SK-N-SH treated with all-trans-retinoic acid at 6 μM for 48 hours (cell line): ENCODE measurements around the gene RENBP.

Experiments used
- ATAC-seq: fragments of 200-7000 bp; cut with Tn5 transposase; 3 replicates; pipeline ENCODE4 v1.9.1; 2020; ENCODE audit warnings: mild to moderate bottlenecking, moderate library complexity
- CSRNP3 ChIP-seq: fragments of 250-450 bp; sonication (Bioruptor Pico); IDR thresholded peaks from 2 replicates; pipeline ENCODE4 v1.5.1; 2021; ENCODE audit warnings: mild to moderate bottlenecking, moderate library complexity
- ESRRG ChIP-seq: fragments of 250-450 bp; sonication (Bioruptor Pico); IDR thresholded peaks from 2 replicates; pipeline ENCODE4 v1.6.1; 2021; ENCODE audit warnings: mild to moderate bottlenecking
- GLIS3 ChIP-seq: fragments of 250-450 bp; sonication (Bioruptor Pico); IDR thresholded peaks from 2 replicates; pipeline ENCODE4 v1.5.0; 2020; ENCODE audit warnings: mild to moderate bottlenecking, moderate library complexity
- PPARA ChIP-seq: fragments of 250-450 bp; sonication (Bioruptor Pico); IDR thresholded peaks from 2 replicates; pipeline ENCODE4 v1.5.0; 2020; ENCODE audit warnings: mild to moderate bottlenecking, borderline replicate concordance
- RARB ChIP-seq: fragments of 250-450 bp; sonication (Bioruptor Pico); IDR thresholded peaks from 2 replicates; pipeline ENCODE4 v1.8.0; 2021; ENCODE audit warnings: mild to moderate bottlenecking, moderate library complexity
- TCF4 ChIP-seq: fragments of 250-450 bp; sonication (Bioruptor Pico); IDR thresholded peaks from 2 replicates; pipeline ENCODE4 v1.8.0; 2021; ENCODE audit warnings: mild to moderate bottlenecking, moderate library complexity, borderline replicate concordance
- TOX ChIP-seq: fragments of 250-450 bp; sonication (Bioruptor Pico); IDR thresholded peaks from 2 replicates; pipeline ENCODE4 v1.8.0; 2021; ENCODE audit warnings: mild to moderate bottlenecking, moderate library complexity, borderline replicate concordance
- TSHZ2 ChIP-seq: fragments of 250-450 bp; sonication (Bioruptor Pico); IDR thresholded peaks from 2 replicates; pipeline ENCODE4 v1.5.0; 2020; ENCODE audit warnings: mild to moderate bottlenecking, moderate library complexity
- ZC3H10 ChIP-seq: fragments of 250-450 bp; sonication (Bioruptor Pico); IDR thresholded peaks from 2 replicates; pipeline ENCODE4 v1.5.1; 2021; ENCODE audit warnings: mild to moderate bottlenecking, moderate library complexity
- ZFP30 ChIP-seq: fragments of 450-650 bp; formaldehyde crosslinking; IDR thresholded peaks from 2 replicates; pipeline ENCODE4 v1.5.0; 2022; ENCODE audit warnings: mild to moderate bottlenecking, moderate library complexity
- ZNF565 ChIP-seq: fragments of 450-650 bp; formaldehyde crosslinking; conservative IDR thresholded peaks from 2 replicates; pipeline ENCODE4 v1.5.0; 2020; ENCODE audit warnings: low read depth, mild to moderate bottlenecking, moderate library complexity
- ZNF70 ChIP-seq: fragments of 450-650 bp; formaldehyde crosslinking; IDR thresholded peaks from 2 replicates; pipeline ENCODE4 v1.5.0; 2020; ENCODE audit warnings: mild to moderate bottlenecking, moderate library complexity
- ZNF8 ChIP-seq: fragments of 450-650 bp; formaldehyde crosslinking; IDR thresholded peaks from 2 replicates; pipeline ENCODE4 v1.5.0; 2020; ENCODE audit warnings: mild to moderate bottlenecking, moderate library complexity

RENBP gene

GRCh38 chrX:153925739-153926551, 18.5 kb downstream of the RENBP start, which contains the start of gene ARHGAP4:
TSS of gene ARHGAP4 (minus strand) at chrX:153926264. CDS start at chrX:153926202, 62 bp downstream.
- no peak for TF ChIP-seq PPARA (CRISPR knock-in tag)
- TF ChIP-seq CSRNP3 (CRISPR knock-in tag), result no peak
- TF ChIP-seq TCF4 (CRISPR knock-in tag), result no peak
- no peak for TF ChIP-seq ZFP30 (CRISPR knock-in tag)
- TF ChIP-seq ZNF8 (CRISPR knock-in tag), result no peak
- no peak for TF ChIP-seq GLIS3 (CRISPR knock-in tag)
- no peak for TF ChIP-seq TSHZ2 (CRISPR knock-in tag)
- no peak for TF ChIP-seq ZNF565 (CRISPR knock-in tag)
- TF ChIP-seq ZNF70 (CRISPR knock-in tag), result no peak
- no peak for TF ChIP-seq ESRRG (CRISPR knock-in tag)
- TF ChIP-seq, all 23 proteins: peak for 0
- no peak for ATAC-seq

- ATAC-seq, result no peak
- TF ChIP-seq CSRNP3 (CRISPR knock-in tag) (no peak), TOX (CRISPR knock-in tag) (no peak), ZNF8 (CRISPR knock-in tag) (no peak)
- TF ChIP-seq, all 23 proteins: peak for 0
Measured at GRCh38 chrX:153925387-153925738, 19.1 kb downstream of the RENBP start.

GRCh38 chrX:153924149-153924861, 20.1 kb downstream of the RENBP start:
- TF ChIP-seq RARB, result no peak
- no peak for TF ChIP-seq TCF4 (CRISPR knock-in tag)
- no peak for TF ChIP-seq ZC3H10
- no peak for TF ChIP-seq ZNF70 (CRISPR knock-in tag)
- TF ChIP-seq CSRNP3 (CRISPR knock-in tag), result no peak
- no peak for TF ChIP-seq TSHZ2 (CRISPR knock-in tag)
- TF ChIP-seq PPARA (CRISPR knock-in tag), result no peak
- ATAC-seq, result no peak
